Lower lobe of right lung (tissue), 2 donors: Measurements from ENCODE around the gene C1QTNF9. TPM values are rescaled to one million over a fixed set of nuclear protein-coding genes. Genes with fewer than 3 reads are reported as not detected.
"Not testable (repeated sequence)": the region's sequence is repeated elsewhere in the genome, so short reads cannot be mapped to it uniquely, and the experiment has no call there.

Experiments used
- ATAC-seq, 2 donors: fragments of 200-7000 bp; cut with Tn5 transposase; one replicate each; pipeline ENCODE4 v1.9.1; 2020 to 2022; ENCODE audit warnings: mild to moderate bottlenecking in 2 of 2, moderate library complexity in 2 of 2
- DNase-seq: peaks from one replicate; pipeline ENCODE4 v3.0.0-alpha.2; 2020
- H3K27ac ChIP-seq: fragments of 200-600 bp; one replicate; pipeline ENCODE4 v1.8.0; 2022
- H3K27me3 ChIP-seq: fragments of 200-600 bp; one replicate; pipeline ENCODE4 v1.8.0; 2022; ENCODE audit warnings: low read depth
- H3K36me3 ChIP-seq: fragments of 200-600 bp; one replicate; pipeline ENCODE4 v1.8.0; 2022; ENCODE audit warnings: mild to moderate bottlenecking
- H3K4me1 ChIP-seq: fragments of 200-600 bp; one replicate; pipeline ENCODE4 v1.8.0; 2022
- H3K4me3 ChIP-seq: fragments of 200-600 bp; one replicate; pipeline ENCODE4 v1.8.0; 2022; ENCODE audit warnings: mild to moderate bottlenecking
- H3K9me3 ChIP-seq: fragments of 200-600 bp; one replicate; pipeline ENCODE4 v1.8.0; 2022
- CTCF ChIP-seq: fragments of 200-600 bp; IDR thresholded peaks from one replicate; pipeline ENCODE4 v1.8.0; 2022; ENCODE audit warnings: antibody characterized with exemption, mild to moderate bottlenecking
- intact Hi-C: fragments of 100-400 bp; cut with DNase I; formaldehyde crosslinking; loops from one replicate; pipeline ENCODE4 v1.11.0; 2022
- total RNA-seq: library from RNA; stranded (reverse); fragmentation: NEBNext Ultra II Directional; extraction: Animal tissue kit (Norgen Biotek cat#: 25700); gene quantifications from one replicate; pipeline ENCODE4 v1.2.1, GENCODE V29; 2021
- donor health status: DM: no; HTN: yes; CAD: no; lungs with severe emphysema.

C1QTNF9 gene
- total RNA-seq, 1 donor from 2014 or later: not detected

GRCh38 chr13:24361113-24361512, 51.7 kb downstream of the C1QTNF9 start:
- intact Hi-C loops: no loop called here
- Histone ChIP-seq H3K4me1 (no peaks in the 10 kb centered on the region), H3K27ac (no peak overlapping the region), H3K27me3 (no peaks in the 10 kb centered on the region), H3K4me3 (no peak overlapping the region), H3K36me3 (no peaks in the 10 kb centered on the region), H3K9me3 (no peaks in the 10 kb centered on the region)
- TF ChIP-seq CTCF: no peak
- DNase-seq (no peak), ATAC-seq (no peak)

- H3K4me3 ChIP-seq: no peak overlapping the region
- TF ChIP-seq CTCF: no peak
- no peaks in the 10 kb centered on the region for H3K9me3 ChIP-seq
- ATAC-seq (no peak), DNase-seq (no peak)
- no peak overlapping the region for H3K27ac ChIP-seq
- intact Hi-C loops: no loop called here
- no peaks in the 10 kb centered on the region for H3K4me1 ChIP-seq
- H3K27me3 ChIP-seq: no peaks in the 10 kb centered on the region
- H3K36me3 ChIP-seq: no peaks in the 10 kb centered on the region
Measured at GRCh38 chr13:24361852-24362366, 52.5 kb downstream of the C1QTNF9 start.

DNA sequence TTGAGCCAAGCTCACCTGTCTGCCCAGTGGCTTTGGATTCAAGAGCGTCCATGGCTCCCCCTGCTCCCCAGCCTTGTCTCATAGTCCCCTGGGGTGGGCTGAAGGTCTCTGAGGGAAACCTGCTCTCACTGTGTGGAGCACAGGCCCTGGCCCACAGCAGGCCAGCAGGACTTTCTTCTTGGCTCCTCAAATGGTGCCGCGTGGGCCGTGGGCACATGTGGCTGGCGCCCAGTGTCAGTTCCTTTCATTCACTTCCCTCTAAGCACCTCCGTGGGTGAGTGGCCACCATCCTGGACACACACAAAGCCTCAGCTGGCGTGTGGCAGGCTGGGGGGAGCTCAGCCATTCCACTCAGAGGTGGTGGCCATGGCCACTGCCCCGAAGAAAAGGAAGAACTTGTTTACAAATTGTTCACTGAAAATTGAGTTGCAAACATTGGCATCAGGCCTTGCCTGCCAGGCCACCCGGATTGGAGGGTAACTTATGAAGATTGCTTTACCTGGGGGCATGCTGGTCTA, 53.1 kb downstream of the C1QTNF9 start:
- ATAC-seq: no peak
- no peak for DNase-seq
- Histone ChIP-seq H3K27ac (no peak overlapping the region), H3K36me3 (no peaks in the 10 kb centered on the region), H3K4me1 (no peaks in the 10 kb centered on the region), H3K27me3 (no peaks in the 10 kb centered on the region), H3K4me3 (no peak overlapping the region), H3K9me3 (no peaks in the 10 kb centered on the region)
- intact Hi-C loops: no loop called here
- TF ChIP-seq CTCF: no peak

GRCh38 chr13:24365191-24365590, 55.8 kb downstream of the C1QTNF9 start:
- no peak overlapping the region for H3K27ac ChIP-seq
- DNase-seq (no peak), ATAC-seq (no peak)
- H3K27me3 ChIP-seq: no peaks in the 10 kb centered on the region
- no peak for TF ChIP-seq CTCF
- H3K4me3 ChIP-seq: no peak overlapping the region
- H3K36me3 ChIP-seq: no peaks in the 10 kb centered on the region
- no peaks in the 10 kb centered on the region for H3K9me3 ChIP-seq
- no peaks in the 10 kb centered on the region for H3K4me1 ChIP-seq
- intact Hi-C loops: no loop called here

DNA sequence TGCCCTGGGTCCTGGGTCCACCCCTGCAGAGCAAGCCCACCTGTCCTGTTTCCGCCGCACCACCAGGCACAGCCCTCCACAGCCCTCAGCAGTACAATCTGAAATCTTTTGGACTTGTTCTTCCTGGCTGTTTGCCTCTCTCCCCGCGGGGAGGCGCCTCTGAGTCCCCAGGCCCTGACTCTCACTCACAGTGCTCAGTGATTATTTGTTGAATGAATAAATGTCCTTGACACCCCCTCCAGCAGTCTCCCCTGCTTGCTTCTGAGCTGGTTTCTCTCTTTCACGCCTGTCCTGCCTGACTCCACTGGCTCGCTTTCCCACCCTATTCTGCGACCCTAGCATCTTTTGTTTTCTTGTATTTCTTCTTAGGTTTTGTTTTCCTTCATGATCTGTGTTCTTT, 56.9 kb downstream of the C1QTNF9 start:
- intact Hi-C loops, H3K27me3 ChIP-seq, H3K4me1 ChIP-seq, ATAC-seq, H3K27ac ChIP-seq, DNase-seq, H3K4me3 ChIP-seq, H3K36me3 ChIP-seq, H3K9me3 ChIP-seq: not testable (repeated sequence)

DNA sequence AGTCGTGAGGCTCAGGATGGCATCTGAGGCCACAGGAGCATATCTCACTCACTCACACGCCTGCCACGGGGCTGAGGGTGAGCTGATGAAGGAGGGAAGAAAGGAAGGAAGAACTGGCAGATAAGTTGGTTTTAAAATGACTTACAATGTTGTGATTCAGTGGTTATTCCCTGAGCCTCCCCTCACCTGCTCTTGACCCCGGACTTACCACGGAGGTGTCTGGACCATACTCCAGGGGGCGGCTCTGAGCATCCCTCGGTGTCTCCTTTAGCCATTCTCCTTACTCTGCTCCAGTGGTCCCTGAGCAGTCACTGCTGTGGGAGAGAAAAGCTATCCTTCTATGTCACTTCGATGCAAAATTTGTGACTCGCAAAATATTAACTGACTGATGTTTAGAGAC, 61.9 kb downstream of the C1QTNF9 start:
- H3K4me3 ChIP-seq, H3K27ac ChIP-seq, H3K4me1 ChIP-seq, H3K27me3 ChIP-seq, DNase-seq, intact Hi-C loops, ATAC-seq, H3K9me3 ChIP-seq, H3K36me3 ChIP-seq: not testable (repeated sequence)

Other genes starting within 250 kb of the C1QTNF9 start
- gene SPATA13, start 148.9 kb upstream of the C1QTNF9 start, total RNA-seq: 44.2 TPM
- 89.4 TPM for gene PARP4, start 203.2 kb downstream of the C1QTNF9 start, total RNA-seq